NCI-H187 (cell line): Measurements from ENCODE around the gene SPATA21.
"Not testable (repeated sequence)": the region's sequence is repeated elsewhere in the genome, so short reads cannot be mapped to it uniquely, and the experiment has no call there.

Experiments used
- DNase-seq, 2 experiments: peaks; one replicate each; lab custom pipeline; 2025; lab: John Stamatoyannopoulos, UW

Gene SPATA21

GRCh38 chr1:16380868-16381267, 56.4 kb downstream of the SPATA21 start:
- no peak for DNase-seq

DNA sequence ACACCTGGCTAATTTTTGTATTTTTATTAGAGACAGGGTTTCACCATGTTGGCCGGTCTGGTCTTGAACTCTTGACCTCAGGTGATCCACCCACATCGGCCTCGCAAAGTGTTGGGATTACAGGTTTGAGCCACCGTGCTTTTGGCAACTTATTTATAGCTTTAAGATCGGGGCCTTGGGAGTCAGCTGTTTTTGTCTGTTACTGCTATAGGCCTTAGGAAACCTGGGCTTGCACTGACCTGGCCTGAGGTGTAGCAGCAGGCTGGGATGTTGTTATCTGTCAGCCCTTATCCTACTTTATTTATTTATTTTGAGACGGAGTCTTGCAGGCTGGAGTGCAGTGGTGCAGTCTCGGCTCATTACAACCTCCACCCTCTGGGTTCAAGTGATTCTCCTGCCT, 58.8 kb downstream of the SPATA21 start:
- DNase-seq = no peak

GRCh38 chr1:16376971-16377370, 60.3 kb downstream of the SPATA21 start:
- no peak for DNase-seq

DNA sequence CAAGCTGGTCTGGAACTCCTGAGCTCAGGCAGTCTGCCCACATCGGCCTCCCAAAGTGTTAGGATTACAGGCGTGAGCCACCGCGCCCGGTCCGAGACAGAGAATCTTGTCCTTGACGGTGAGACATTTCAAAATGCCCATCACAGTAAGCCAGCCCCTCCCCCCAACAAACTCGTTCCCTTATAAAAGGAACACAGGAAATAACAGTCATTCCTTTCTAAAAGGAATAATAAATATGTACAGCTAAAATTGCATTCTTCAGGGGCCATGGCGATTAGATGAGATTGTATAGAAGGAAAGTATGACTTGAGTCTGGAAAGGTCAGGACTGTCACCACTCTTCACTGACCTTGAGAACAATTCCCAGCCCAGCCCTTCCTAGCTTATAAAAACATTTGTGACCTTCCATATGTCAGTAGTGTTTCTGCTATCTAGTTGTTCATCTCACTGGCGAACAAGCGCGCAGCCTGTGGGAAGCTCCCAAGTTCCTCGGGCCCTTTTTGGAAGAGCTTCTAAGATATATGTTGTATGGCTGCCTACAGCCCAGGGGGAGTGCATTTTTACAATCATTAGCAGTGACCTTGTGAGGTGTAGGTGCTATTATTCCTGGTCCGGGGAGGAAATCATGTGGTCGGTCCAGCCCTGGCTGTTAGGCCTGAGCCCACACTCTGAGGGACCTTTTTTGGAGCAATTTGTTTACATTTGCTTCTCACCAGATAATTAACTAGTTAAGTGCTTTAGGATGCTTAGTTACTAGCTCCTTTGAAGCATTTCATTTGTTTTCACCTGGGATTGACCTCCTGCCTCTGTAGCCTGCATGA, 61.5 kb downstream of the SPATA21 start:
- no peak for DNase-seq

DNA sequence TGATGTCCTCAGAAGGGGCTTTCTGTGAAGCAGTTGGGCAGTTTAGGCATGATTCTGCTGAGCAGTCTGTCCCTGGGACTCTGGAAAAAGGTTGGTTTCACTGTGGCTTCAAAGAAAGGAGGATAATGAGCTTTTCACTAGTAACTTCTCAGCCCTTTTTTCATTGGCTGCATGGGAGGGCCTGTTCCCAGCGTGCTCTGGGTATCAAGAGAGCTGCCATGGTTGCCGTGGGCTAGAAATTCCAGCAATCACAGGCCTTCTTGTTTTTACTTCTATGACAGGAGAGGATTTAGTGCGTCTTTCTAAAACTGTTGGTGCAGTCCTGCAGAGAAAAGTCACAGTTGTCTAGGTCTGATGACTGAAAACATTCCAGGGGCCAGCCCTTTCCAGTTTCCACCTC, 63.0 kb downstream of the SPATA21 start:
- no peak for DNase-seq

DNA sequence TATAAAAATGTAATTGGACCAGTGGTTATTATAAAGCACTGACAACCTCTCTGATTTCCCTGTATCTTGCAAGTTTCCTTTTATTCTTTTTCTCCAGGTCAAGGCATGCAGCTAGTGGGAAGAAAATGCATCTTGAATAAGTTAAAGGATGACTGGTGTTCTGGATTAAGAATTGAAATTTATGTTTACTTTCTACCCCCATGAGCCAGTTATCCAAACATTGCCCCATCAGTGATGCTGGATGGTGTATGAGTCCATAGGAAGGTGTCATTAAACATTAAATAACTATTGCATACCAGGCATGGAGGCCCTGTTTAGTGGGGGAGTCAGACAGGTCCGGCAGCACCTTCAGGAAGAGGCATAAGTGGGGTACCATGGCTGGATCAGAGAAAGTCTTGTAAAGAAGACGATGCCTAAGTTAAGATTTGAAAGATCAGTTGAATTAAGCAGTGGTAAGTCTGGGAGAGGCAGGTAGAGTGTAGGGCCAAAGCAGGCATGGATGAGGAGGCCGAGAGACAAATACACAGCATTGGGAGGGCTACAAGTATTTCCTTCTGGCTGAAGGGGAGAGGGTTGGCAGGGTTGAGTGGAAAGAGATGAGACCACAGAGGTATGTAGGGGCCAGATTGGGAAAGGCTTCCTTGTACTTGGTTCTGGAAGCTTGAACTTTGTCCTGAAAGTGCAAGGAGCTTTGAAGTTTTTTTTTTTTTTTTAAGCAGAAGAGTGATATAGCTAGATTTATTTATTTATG, 64.5 kb downstream of the SPATA21 start:
- DNase-seq = no peak

GRCh38 chr1:16371725-16372124, 65.5 kb downstream of the SPATA21 start:
- DNase-seq = no peak

DNA sequence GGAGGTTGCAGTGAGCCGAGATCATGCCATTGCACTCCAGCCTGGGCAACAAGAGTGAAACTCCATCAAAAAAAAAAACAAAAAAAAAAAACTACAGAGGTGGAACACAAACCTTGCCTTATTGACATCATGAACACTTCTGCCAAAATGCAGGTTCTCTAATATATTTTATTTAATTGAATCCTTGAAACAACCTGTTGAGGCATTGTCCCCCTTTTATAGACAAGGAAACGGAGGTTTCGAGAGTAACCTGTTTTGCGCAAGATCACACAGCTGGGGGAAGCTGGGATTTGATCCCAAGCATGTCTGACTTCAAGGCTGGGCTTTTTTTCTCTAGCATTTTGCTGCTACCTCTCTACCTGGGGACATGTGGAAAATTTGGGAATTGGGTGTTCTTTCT, 67.4 kb downstream of the SPATA21 start:
- no peak for DNase-seq

GRCh38 chr1:16367968-16368890, 69.0 kb downstream of the SPATA21 start:
- DNase-seq = no peak

DNA sequence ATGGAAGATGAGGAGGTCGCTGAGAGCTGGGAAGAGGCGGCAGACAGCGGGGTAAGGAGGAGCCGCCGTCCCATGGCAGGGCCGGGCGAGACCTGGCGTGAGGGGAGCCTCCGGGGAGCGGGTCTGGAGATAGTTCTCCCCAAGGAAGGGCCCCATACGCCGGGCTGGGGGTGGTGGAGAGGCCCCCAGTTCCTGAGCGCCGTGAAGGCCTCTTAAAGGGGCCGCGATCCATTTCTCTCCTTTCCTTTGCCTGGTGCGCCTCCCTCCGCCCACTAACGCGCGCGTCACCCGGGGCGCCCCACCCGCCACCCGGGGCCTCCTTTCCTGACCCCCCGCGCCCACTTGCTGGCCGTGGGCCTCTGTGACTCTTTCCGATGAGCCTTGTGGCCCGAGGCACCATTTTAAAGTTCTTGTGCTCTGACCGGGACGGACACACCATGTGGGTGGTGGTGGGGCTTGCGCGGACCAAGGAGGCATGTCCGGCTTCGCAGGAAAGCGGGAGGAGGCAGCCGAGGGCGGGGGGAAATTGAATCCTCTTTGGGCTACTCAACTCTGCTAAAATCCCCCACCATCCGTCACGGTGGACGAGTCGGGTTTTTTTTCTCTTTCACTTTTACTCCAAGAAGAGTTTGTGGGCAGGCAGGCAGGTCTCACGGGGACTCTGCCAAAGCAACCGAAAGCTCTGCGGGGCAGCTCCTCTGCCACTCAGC, 69.8 kb downstream of the SPATA21 start:
- DNase-seq = peak; percentile 8 to 84

DNA sequence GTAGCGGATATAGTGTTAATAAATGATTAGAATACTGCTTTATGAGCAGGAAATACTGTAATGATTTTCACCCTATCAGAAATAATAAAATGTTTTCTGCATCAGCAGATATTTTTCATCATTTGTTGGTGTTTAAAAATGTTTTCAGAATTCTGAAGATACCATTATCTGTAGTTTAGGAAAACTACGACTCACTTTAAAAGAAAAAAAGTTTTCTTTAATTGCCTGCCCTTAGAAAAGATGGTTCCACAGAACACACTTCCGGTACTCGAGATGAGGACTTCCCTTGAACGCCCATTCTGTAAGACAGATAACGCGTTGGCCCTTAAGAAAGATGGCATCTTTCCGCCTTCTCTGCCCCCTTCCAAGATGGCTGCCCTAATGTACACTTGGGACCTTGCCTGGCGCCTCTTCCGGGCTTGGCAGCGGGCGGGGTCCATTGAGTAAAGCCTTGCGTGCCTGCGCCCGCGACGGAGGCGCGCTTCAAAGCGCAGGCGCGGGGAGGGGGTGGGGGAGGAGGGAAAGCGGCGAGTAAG, 70.4 kb downstream of the SPATA21 start, which contains the start of gene SZRD1:
SZRD1 (plus strand) TSS at position 521 of the 536 bp plus-strand sequence. CDS start 16 bp downstream, outside the sequence.
- peak; percentile 92 to 95 for DNase-seq

- not testable (repeated sequence) for DNase-seq
Measured at GRCh38 chr1:16365146-16365498, 72.1 kb downstream of the SPATA21 start.

DNA sequence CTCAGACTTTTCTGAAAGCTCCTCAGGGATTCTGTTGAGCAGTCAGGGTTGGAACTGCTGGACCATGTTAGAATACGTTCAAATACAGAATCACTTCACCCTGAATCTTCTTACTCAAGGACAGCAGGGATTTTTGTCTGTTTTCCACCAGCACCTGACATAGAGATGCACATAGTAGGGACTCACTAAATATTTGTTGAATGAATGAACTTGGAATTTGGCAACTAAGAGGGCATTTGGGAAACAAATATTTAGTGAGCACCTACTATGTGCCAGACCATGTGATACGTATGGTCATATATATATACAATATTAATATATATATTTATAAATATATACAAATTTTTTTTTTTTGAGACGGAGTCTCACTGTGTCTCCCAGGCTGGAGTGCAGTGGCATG, 80.4 kb downstream of the SPATA21 start:
- DNase-seq = no peak

GRCh38 chr1:16354619-16355018, 82.6 kb downstream of the SPATA21 start:
- no peak for DNase-seq

- peak in 1 of 2 experiments; percentile 38 for DNase-seq
Measured at GRCh38 chr1:16352842-16353535, 84.2 kb downstream of the SPATA21 start.

DNA sequence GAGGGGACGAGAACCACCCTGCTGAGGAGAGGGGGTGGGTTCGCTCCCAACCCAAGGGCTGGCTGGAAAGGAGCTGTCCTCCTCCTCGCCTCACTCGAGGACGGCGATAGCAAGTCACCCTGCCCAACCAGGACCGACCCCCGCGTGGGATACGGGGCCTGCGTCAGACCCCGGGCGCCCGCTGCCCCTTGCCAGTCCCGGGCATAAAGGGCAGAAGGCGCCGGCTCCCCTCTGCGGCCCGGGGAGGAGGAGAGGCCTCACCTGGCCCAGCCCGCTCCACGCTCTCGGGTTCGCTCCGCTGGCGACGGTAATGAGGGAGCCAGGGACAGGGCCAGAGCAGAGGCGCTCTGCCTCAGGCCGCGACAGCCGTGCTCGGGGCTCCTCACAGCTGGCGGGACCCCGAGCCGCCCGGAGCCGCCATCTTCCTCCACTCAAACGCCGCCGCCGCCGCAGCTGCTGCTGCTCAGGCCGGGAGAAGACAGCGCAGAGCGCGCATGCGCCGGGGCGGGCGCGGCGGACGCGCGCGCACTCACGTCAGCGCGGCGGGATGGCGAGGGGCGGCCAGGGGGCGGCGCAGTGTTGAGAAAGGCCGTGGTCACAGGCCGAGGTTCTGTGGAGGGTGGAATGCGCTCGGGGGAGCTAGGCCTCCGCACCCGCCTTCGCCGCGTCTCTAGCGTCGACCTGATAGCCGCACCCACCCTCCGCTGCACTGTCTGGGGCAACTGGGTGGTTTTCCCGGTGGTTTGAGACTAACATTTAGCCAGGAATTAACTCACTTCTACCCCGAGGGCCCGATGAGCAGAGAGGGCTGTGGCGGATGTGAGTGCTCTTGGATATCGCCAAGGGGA, 85.0 kb downstream of the SPATA21 start, which contains the start of gene FBXO42:
FBXO42 (minus strand) TSS at position 487 of the 848 bp plus-strand sequence. CDS start 37,062 bp downstream, outside the sequence.
- DNase-seq = peak; percentile 84 to 89

- DNase-seq = no peak
Measured at GRCh38 chr1:16351456-16351993, 85.7 kb downstream of the SPATA21 start.

GRCh38 chr1:16349847-16350406, 87.3 kb downstream of the SPATA21 start:
- no peak for DNase-seq
